ENCODE results near the gene MAPK12.

- TF ChIP-seq POLR2A (IDR thresholded peaks at IDR 0.05; ENCODE audit: low read depth, low read length) = no peak
- no peak for TF ChIP-seq RCOR1 (IDR thresholded peaks at IDR 0.05; ENCODE audit: insufficient replicate concordance, low read length)
- TF ChIP-seq USF2 (IDR thresholded peaks at IDR 0.05; ENCODE audit: low read depth, low read length) = no peak
- TF ChIP-seq BHLHE40 (IDR thresholded peaks at IDR 0.05; ENCODE audit: low read depth, low read length) = no peak
- no peak for TF ChIP-seq CTCF (conservative IDR thresholded peaks at IDR 0.05; ENCODE audit: low read depth, low read length)
- TF ChIP-seq MAZ (IDR thresholded peaks at IDR 0.05; ENCODE audit: borderline replicate concordance, low read depth, low read length) = no peak
- no peak for TF ChIP-seq CHD1 (IDR thresholded peaks at IDR 0.05; ENCODE audit: low read depth, low read length)
- no peak for TF ChIP-seq RFX5 (IDR thresholded peaks at IDR 0.05; ENCODE audit: low read depth, low read length)
- TF ChIP-seq MAFK (IDR thresholded peaks at IDR 0.05; ENCODE audit: low read depth, low read length) = no peak
- no peak for TF ChIP-seq CEBPB (IDR thresholded peaks at IDR 0.05; ENCODE audit: low read depth, low read length)
- no peak for TF ChIP-seq MXI1 (IDR thresholded peaks at IDR 0.05; ENCODE audit: borderline replicate concordance, low read depth, low read length)
- no peak for TF ChIP-seq FOS (IDR thresholded peaks at IDR 0.05; ENCODE audit: low read depth, low read length)
These were observed 16.0 kb downstream of the MAPK12 start for GRCh38 chr22:50245214-50246072.
